Stimulated activated CD4-positive, alpha-beta T cell treated with anti-CD3 and anti-CD28 coated beads, Interleukin-4, amount 100 ng/mL, for 48 hours (primary cell): ENCODE data around the gene GRK1.

Source experiments
- DNase-seq, 2 donors: peaks; one replicate each; pipeline ENCODE4 v3.0.0-alpha.2; 2020; ENCODE audit warnings: low read depth in 2 of 2

GRK1 gene

GRCh38 chr13:113632706-113633484, 34.1 kb upstream of the GRK1 start:
- no peak for DNase-seq

DNA sequence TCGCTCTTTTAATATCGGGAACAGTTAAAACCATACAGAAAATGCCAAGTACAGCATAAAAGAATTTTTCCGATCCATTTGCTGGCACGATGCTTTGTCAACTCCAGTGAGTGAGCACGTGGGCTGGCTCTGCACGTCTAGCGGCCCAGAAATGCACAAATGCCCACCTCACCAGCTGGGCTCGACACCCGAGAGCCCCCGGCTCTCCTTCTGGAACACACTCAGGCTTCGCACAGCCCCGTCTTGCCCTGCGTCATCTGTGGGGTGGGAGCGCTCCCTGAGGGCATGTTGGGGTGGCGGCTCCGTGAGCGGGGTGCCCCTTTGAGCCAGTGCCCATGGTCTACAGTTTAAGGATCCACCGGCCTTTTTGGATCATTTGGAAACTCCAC, 33.5 kb upstream of the GRK1 start:
- no peak for DNase-seq

DNA sequence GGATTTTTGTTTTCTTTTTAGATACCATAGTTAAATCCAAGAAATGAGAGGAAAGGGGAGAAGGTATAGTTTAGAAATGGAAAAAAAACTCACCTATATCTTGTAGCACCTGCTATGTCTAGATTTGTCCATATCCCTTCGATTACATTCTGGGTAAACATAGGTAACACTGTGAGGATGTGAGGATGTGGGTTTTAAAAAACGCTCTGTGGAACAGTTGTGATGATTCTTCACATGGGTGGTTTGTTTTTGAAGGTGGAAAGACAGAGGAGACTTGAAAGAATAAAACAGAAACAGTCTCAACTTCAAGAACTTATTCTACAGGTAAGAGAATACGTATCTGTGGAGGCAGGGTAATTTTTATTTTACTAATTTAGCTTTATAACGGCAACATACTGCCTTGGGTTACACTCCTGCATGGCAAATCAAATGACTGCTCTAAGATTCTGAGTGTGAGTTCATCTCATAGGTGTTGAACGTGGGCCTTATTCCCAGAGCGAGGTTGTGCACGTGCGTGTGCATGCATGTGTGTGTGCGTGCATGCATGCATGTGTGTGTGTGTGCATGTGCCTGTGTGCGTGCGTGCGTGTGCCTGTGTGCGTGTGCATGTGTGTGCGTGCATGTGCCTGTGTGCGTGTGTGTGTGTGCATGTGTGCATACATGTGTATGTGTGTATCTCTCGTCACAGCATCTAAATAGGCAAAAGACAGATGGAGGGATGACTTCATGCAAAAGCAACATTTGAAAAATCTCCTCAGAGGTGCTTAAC, 32.6 kb upstream of the GRK1 start:
- DNase-seq = no peak

GRCh38 chr13:113635048-113635420, 32.0 kb upstream of the GRK1 start:
- no peak for DNase-seq

DNA sequence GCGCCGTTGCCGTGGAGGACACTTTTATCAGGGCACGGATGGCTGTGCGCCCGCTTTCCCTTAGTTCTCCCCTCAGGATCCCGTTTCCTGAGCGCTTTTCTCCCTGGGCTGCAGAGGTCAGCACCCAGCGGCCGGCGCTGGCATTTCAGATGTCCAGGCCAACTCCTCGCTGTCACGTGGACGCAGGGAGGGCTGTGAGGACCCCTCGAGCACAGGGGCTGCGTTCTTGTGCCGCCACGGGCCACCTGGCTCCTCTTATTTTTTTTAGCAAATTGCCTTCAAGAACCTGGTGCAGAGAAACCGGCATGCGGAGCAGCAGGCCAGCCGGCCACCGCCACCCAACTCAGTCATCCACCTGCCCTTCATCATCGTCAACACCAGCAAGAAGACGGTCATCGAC, 31.3 kb upstream of the GRK1 start:
- no peak for DNase-seq

- no peak for DNase-seq
Measured at GRCh38 chr13:113636266-113636963, 30.6 kb upstream of the GRK1 start.

DNA sequence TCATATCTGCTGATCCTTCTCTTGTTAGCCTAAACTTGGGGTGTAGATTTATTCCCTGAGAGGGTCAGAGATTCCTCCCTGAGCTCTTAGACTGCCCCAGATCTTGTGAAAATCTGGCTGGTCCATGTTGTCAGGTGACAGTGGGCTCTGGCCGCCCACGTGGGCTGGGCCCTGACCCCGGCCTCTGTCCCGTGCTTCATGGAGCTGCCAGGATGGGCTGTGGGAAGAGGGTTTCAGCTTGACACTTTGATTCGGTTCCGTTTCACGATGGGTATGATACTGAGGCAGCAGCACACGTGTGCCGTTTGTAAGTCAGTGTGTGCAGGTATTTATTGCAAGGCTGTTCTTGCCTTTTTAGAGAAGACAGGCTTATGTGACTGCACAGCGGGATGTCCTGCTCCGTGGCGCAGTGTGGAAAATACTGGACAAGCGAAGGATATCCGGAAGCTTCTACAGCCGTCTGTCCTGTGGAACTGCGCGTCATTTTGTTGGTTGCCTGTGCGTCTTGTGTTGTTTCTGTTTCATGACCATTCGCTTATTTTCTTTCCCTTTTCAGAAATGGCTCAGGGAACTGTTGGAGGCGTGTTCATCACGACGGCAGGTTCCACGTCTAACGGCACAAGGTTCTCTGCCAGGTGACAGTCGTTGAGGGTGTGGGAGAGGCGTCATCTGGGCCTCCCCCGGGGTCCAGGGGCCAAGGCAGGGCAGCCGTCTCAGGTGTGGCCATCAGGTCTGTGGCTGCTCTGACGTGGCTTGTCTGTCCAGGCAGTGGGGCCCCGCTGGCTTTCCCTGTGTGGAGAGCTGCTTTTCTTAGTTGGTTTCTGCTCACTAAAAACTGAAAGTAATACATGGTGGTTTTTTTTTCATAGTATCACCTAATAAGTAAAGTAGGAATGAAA, 29.5 kb upstream of the GRK1 start:
- no peak for DNase-seq

- no peak for DNase-seq
Measured at GRCh38 chr13:113638173-113638746, 28.8 kb upstream of the GRK1 start.

- DNase-seq = no peak
Measured at GRCh38 chr13:113638806-113639205, 28.2 kb upstream of the GRK1 start.

DNA sequence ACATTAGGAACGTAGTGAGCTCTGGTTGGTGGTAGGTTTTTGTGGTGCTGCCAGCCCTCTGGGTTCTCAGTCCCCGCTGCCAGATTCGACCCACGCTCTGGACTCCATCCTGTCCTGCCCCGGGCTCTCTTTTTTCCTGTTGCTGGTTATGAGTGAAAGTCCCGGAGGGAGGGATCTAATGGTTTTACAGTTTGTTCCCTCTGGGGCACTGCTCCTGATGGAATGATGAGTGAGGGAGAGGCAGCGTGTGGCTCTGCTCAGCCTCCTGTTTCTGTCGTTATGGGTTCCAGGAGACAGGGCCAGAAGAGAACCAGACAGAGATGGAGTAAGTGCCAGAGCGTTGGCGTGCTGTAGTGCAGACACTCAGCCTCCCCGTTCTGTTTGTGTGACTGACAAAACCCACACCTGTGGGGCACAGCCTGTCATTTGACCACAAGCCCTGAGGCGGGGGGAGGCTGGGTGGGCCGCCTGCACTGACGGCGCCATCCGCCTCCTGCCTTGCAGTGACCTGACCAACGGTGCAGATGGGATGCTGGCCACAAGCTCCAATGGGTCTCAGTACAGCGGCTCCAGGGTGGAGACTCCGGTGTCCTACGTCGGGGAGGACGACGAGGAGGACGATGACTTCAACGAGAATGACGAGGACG, 27.3 kb upstream of the GRK1 start:
- no peak for DNase-seq

DNA sequence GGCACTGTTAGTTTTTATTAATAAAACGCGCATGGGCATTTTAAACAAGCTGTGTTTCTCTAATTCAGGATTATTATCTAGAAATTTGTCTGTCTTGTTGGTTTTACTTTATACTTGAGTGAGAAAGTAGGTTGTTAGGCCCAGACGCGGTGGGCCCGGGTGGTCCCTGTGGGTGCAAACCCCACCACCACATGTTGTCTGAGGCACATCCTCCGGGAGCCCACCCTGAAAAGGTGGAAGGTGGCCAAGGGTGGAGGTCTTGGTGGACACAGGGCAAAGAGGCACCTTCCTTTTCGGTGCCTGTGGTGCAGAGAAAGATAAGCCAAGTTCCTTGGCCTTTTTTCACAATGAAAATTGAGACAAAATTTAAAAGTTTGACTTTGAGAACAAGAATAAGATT, 25.6 kb upstream of the GRK1 start:
- no peak for DNase-seq

- no peak for DNase-seq
Measured at GRCh38 chr13:113642563-113642962, 24.5 kb upstream of the GRK1 start.

- DNase-seq = no peak
Measured at GRCh38 chr13:113643593-113643992, 23.4 kb upstream of the GRK1 start.

- no peak for DNase-seq
Measured at GRCh38 chr13:113644800-113645199, 22.2 kb upstream of the GRK1 start.

DNA sequence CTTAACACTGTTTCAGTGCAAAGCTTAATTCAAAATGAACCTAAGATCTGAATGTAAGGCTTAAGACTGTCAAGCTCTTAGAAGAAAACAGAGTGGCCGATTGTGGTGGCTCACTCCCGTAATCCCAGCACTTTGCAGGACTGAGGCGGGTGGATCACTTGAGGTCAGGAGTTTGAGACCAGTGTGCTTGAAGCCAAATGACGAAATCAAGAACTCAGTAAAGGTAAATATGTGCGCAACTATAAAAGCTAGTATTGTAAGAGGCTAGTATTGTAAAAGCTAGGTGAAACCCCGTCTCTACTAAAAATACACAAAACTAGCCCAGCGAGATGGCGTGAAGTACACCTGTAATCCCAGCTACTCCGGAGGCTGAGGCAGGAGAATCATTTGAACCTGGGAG, 21.7 kb upstream of the GRK1 start:
- DNase-seq = no peak

DNA sequence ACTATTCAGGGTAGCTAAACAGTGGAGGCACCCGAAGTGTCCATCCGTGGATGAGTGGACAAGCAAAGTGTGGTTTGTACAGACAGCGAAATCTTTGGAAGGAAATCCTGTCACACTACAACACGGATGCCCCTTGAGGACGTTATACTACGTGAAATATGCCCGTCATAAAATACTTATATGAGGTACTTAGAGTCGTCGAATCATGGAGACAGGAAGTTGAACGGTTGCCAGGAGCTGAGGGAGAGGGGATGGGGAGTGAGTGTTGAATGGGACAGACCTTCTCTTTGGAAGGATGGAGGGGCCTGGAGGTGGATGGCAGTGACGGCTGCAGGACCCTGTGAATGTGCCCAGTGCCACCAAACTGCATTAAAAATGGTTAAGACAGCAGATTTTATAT, 20.6 kb upstream of the GRK1 start:
- DNase-seq = no peak

GRCh38 chr13:113646921-113647340, 20.1 kb upstream of the GRK1 start:
- no peak for DNase-seq

DNA sequence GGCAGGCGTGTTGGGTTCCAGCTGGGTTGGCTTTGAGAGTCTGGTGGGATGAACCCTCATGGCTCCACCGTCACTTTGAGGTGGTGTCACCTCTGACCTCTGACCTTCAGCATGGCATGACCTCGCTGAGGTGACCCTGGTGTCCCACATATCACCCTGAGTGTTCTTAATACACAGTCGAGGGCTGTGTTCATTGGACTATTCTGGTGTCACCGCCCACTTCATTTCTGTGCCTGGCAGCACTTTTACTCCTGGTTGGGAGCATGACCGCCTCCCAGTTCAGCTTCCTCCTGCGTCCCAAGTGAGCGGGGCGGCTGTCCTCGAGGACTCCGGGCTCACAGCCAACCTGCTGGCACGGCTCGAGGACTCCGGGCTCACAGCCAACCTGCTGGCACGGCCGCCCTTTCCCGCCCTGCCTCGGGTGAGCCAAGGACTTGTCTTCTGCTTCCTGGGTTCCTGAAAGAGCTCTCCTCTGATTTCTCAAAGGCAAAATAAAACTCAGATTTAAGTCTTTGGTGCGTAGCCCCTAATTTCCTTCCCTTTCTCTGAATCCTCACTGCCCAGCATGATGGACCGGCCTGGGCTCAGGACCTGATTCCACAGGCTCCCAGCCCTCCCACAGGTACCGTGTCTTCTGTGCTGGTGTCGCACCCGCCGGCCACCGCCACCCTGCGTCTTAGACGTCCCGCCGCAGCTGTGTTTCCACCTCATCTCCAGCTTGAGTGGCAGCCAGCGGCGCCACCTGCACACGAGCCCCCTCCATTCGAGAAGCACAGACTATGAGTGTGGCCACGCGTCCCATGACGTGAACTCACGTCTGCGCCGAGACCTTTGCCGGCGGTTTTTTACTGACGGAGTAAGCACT, 19.4 kb upstream of the GRK1 start:
- DNase-seq = no peak

DNA sequence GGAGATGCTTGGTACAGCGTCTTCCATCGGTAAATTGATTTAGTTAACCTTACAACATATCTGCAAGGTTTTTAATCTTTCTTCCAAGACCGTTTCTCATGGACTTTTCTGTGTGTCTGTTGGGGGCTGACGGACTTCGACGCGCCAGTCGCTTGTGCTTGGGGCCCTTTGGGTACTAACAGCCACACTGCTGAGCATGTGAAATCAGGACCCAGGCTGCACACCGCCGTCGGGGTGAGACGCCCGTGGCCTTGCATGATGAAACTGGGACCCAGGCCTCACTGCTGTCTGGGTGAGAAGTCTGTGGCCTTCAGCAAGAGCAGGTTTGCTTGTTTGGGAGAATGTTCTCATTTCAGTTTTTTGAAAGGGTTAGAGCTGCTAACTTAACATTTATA, 18.8 kb upstream of the GRK1 start:
- DNase-seq = no peak

DNA sequence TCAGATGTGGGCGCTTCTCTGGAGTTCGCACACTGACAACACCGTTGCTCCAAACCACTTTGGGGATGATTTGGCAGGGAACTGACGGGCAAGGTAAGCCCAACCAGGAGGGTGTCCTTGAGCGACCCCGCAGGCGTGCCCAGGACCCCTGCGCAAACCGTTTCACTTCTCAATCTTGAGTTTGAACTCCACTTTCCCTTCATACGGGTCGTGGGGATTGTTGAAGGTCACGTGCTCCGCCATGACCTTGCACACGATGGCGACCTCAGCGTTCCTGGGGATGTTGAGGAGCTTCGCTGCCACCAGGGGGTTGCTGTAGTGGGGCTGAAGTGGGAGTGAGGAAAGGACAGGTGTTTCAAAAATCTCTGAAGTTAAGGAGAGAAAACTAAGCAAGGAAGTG, 17.8 kb upstream of the GRK1 start:
- DNase-seq = no peak
